HepG2 (cell line): ENCODE results near the gene GCHFR.

Source experiments
- BHLHE40 ChIP-seq: IDR thresholded peaks from 2 replicates; pipeline ENCODE4 v1.6.1; 2011; ENCODE audit warnings: low read length, improper control_type of control experiment
- MLX ChIP-seq: IDR thresholded peaks from 2 replicates; pipeline ENCODE4 v1.6.1; 2016
- STAG1 ChIP-seq: sonication (generic); formaldehyde crosslinking; IDR thresholded peaks from 2 replicates; pipeline ENCODE4 v1.4.0; 2020; ENCODE audit warnings: missing genetic modification reagents
- ZNF124 ChIP-seq: sonication (generic); formaldehyde crosslinking; IDR thresholded peaks from 2 replicates; pipeline ENCODE4 v1.4.0; 2020; ENCODE audit warnings: missing genetic modification reagents
- TF ChIP-seq, protein P1 (sequence below): sonication (generic); formaldehyde crosslinking; IDR thresholded peaks from 2 replicates; pipeline ENCODE4 v1.5.0; 2020; ENCODE audit warnings: missing genetic modification reagents

GRCh38 chr15:40785164-40785563 is 21.3 kb downstream of the GCHFR start:
- TF ChIP-seq BHLHE40 (no peak), STAG1 (peak; percentile 42), MLX (CRISPR knock-in tag) (no peak), ZNF124 (no peak)
- TF ChIP-seq, protein P1, sequence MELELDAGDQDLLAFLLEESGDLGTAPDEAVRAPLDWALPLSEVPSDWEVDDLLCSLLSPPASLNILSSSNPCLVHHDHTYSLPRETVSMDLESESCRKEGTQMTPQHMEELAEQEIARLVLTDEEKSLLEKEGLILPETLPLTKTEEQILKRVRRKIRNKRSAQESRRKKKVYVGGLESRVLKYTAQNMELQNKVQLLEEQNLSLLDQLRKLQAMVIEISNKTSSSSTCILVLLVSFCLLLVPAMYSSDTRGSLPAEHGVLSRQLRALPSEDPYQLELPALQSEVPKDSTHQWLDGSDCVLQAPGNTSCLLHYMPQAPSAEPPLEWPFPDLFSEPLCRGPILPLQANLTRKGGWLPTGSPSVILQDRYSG, result no peak
